ENCODE results near the gene TTC7B. TPM values are rescaled to one million over a fixed set of nuclear protein-coding genes. Genes with fewer than 3 reads are reported as not detected.
A peak's percentile ranks its signal among the peaks of the same experiment; 100 is the strongest.

The TTC7B gene
- total and polyA plus RNA-seq, 9 of the 15 experiments (the other 6 are each of a cell fraction or from before 2014, with no cell fraction given): 2.2 to 77.2 (median 36.7) TPM

- TF ChIP-seq C11orf30 (IDR thresholded peaks at IDR 0.05; ENCODE audit: low read depth): peak; percentile 80
- no peak for TF ChIP-seq KLF16 (IDR thresholded peaks at IDR 0.05)
- TF ChIP-seq KDM1A (IDR thresholded peaks at IDR 0.05): no peak
- TF ChIP-seq SMARCA5 (IDR thresholded peaks at IDR 0.05): no peak
- TF ChIP-seq CSDE1 (IDR thresholded peaks at IDR 0.05): no peak
- TF ChIP-seq RAD21 (CRISPR knock-in tag; conservative IDR thresholded peaks at IDR 0.05 in 1 of 2, IDR thresholded peaks at IDR 0.05 in 1 of 2): no peak
- TF ChIP-seq TEAD2 (tag; IDR thresholded peaks at IDR 0.05): no peak
- TF ChIP-seq ZNF143 (CRISPR knock-in tag; IDR thresholded peaks at IDR 0.05): no peak
- TF ChIP-seq CUX1 (CRISPR knock-in tag; IDR thresholded peaks at IDR 0.05): no peak
- peak; percentile 48 for TF ChIP-seq MAFF (IDR thresholded peaks at IDR 0.05; ENCODE audit: low read length)
- TF ChIP-seq MAFK (IDR thresholded peaks at IDR 0.05; ENCODE audit: low read length): peak; percentile 38; the same call in 1 of the 2 replicates
- no peak for TF ChIP-seq E4F1 (CRISPR knock-in tag; IDR thresholded peaks at IDR 0.05; ENCODE audit: borderline replicate concordance)
- TF ChIP-seq HMG20B (CRISPR knock-in tag; IDR thresholded peaks at IDR 0.05): no peak
- TF ChIP-seq MXD1 (CRISPR knock-in tag; IDR thresholded peaks at IDR 0.05; ENCODE audit: borderline replicate concordance, poor library complexity, severe bottlenecking): no peak
- no peak for TF ChIP-seq OTX1 (CRISPR knock-in tag; IDR thresholded peaks at IDR 0.05)
- peak; percentile 89 for TF ChIP-seq MAFG (tag; conservative IDR thresholded peaks at IDR 0.05)
- TF ChIP-seq ZNF280B (CRISPR knock-in tag; IDR thresholded peaks at IDR 0.05): no peak
- TF ChIP-seq ZKSCAN1 (IDR thresholded peaks at IDR 0.05; ENCODE audit: low read depth, low read length): no peak
- peak; percentile 92 for TF ChIP-seq ZNF316 (IDR thresholded peaks at IDR 0.05)
- no peak for TF ChIP-seq ETV5 (CRISPR knock-in tag; IDR thresholded peaks at IDR 0.05; ENCODE audit: low read depth)
- no peak for TF ChIP-seq SMARCA4 (IDR thresholded peaks at IDR 0.05)
Measured at GRCh38 chr14:90687680-90688079, 128.6 kb downstream of the TTC7B start (continued).

Measured in K562 (cell line).